DOHH2 (cell line): ENCODE results near the gene TANC2.

Experiments
- H3F3A ChIP-seq: fragments of 200-600 bp; sonication (generic), shearing (Covaris generic); 2 replicates; pipeline ENCODE4 v1.6.0; 2016; ENCODE audit warnings: antibody characterized with exemption, mild to moderate bottlenecking; ENCODE audit not compliant: control insufficient read depth, insufficient read depth
- H3K27ac ChIP-seq: fragments of 200-600 bp; sonication (generic); 2 replicates; pipeline ENCODE4 v1.5.1; 2014; ENCODE audit warnings: low read depth, mild to moderate bottlenecking, low read length, moderate library complexity
- H3K27me3 ChIP-seq: fragments of 200-600 bp; sonication (generic); 2 replicates; pipeline ENCODE4 v1.6.1; 2014; ENCODE audit warnings: mild to moderate bottlenecking, low read length, mixed read lengths; ENCODE audit not compliant: control insufficient read depth
- H3K36me3 ChIP-seq: fragments of 200-600 bp; sonication (generic); 2 replicates; pipeline ENCODE4 v1.6.1; 2014; ENCODE audit warnings: mild to moderate bottlenecking, low read length, moderate library complexity, mixed read lengths; ENCODE audit not compliant: control insufficient read depth
- H3K4me1 ChIP-seq: fragments of 200-600 bp; sonication (generic); 2 replicates; pipeline ENCODE4 v1.6.1; 2014; ENCODE audit warnings: mild to moderate bottlenecking, low read length, mixed read lengths; ENCODE audit not compliant: control insufficient read depth
- H3K4me2 ChIP-seq: fragments of 200-600 bp; sonication (generic); 2 replicates; pipeline ENCODE4 v1.6.0; 2014; ENCODE audit warnings: mild to moderate bottlenecking, low read length, moderate library complexity
- H3K4me3 ChIP-seq: fragments of 200-600 bp; sonication (generic); 2 replicates; pipeline ENCODE4 v1.5.1; 2014; ENCODE audit warnings: mild to moderate bottlenecking, low read length, mixed read lengths
- H3K79me2 ChIP-seq: fragments of 200-600 bp; sonication (generic); 2 replicates; pipeline ENCODE4 v1.6.1; 2014; ENCODE audit warnings: mild to moderate bottlenecking, low read length, mixed read lengths; ENCODE audit not compliant: control insufficient read depth
- H3K9me2 ChIP-seq: fragments of 200-600 bp; sonication (generic); replicated peaks from 2 replicates; pipeline ENCODE4 v1.6.1; 2014; ENCODE audit warnings: mild to moderate bottlenecking, low read length, mixed read lengths; ENCODE audit not compliant: control insufficient read depth
- H3K9me3 ChIP-seq: fragments of 200-600 bp; sonication (generic); 2 replicates; pipeline ENCODE4 v1.6.1; 2014; ENCODE audit warnings: antibody characterized with exemption, low read length, mixed read lengths; ENCODE audit not compliant: control insufficient read depth, insufficient read depth
- H4K20me1 ChIP-seq: fragments of 200-600 bp; sonication (generic); 2 replicates; pipeline ENCODE4 v1.6.0; 2014; ENCODE audit warnings: low read depth, mild to moderate bottlenecking, antibody characterized with exemption, low read length, moderate library complexity; ENCODE audit not compliant: control insufficient read depth, insufficient read depth
- CTCF ChIP-seq: fragments of 200-600 bp; sonication (generic); IDR thresholded peaks from one replicate; pipeline ENCODE4 v1.5.1; 2014; ENCODE audit warnings: antibody characterized with exemption, mild to moderate bottlenecking, low read depth, low read length; ENCODE audit not compliant: poor library complexity, severe bottlenecking
- EZH2phosphoT487 ChIP-seq: fragments of 200-600 bp; sonication (generic); IDR thresholded peaks from 2 replicates; pipeline ENCODE4 v1.6.1; 2017; ENCODE audit warnings: borderline replicate concordance, mild to moderate bottlenecking, antibody characterized with exemption, low read length, moderate library complexity, mixed read lengths

The TANC2 gene

GRCh38 chr17:62937606-62938005 is 28.4 kb upstream of the TANC2 start:
- H3K36me3 ChIP-seq = no peaks in the 10 kb centered on the region
- H3K4me2 ChIP-seq = no peak overlapping the region
- H3K79me2 ChIP-seq = no peaks in the 10 kb centered on the region
- H3K4me3 ChIP-seq = no peak overlapping the region
- no peaks in the 10 kb centered on the region for H3F3A ChIP-seq
- H4K20me1 ChIP-seq = no peaks in the 10 kb centered on the region
- H3K27me3 ChIP-seq = peaks cover 6% of the 10 kb centered on the region; the same call in 1 of the 2 replicates
- H3K9me2 ChIP-seq = no peaks in the 10 kb centered on the region
- no peaks in the 10 kb centered on the region for H3K9me3 ChIP-seq
- H3K4me1 ChIP-seq = no peaks in the 10 kb centered on the region
- H3K27ac ChIP-seq = no peak overlapping the region
- no peak for TF ChIP-seq EZH2phosphoT487
- TF ChIP-seq CTCF = no peak

GRCh38 chr17:62941358-62941991 is 24.6 kb upstream of the TANC2 start:
- Histone ChIP-seq H3K4me2 (no peak overlapping the region), H3K27ac (no peak overlapping the region), H3K9me3 (no peaks in the 10 kb centered on the region), H3K79me2 (no peaks in the 10 kb centered on the region), H4K20me1 (no peaks in the 10 kb centered on the region), H3K36me3 (no peaks in the 10 kb centered on the region), H3K27me3 (peaks cover 8% of the 10 kb centered on the region; the same call in 1 of the 2 replicates), H3K9me2 (no peaks in the 10 kb centered on the region), H3F3A (no peaks in the 10 kb centered on the region), H3K4me1 (no peaks in the 10 kb centered on the region), H3K4me3 (no peak overlapping the region)
- no peak for TF ChIP-seq EZH2phosphoT487
- no peak for TF ChIP-seq CTCF

GRCh38 chr17:62948370-62948769 is 17.7 kb upstream of the TANC2 start:
- H3K79me2 ChIP-seq = no peaks in the 10 kb centered on the region
- no peaks in the 10 kb centered on the region for H3K9me3 ChIP-seq
- H3F3A ChIP-seq = no peaks in the 10 kb centered on the region
- no peaks in the 10 kb centered on the region for H4K20me1 ChIP-seq
- H3K4me1 ChIP-seq = no peaks in the 10 kb centered on the region
- H3K36me3 ChIP-seq = no peaks in the 10 kb centered on the region
- no peak overlapping the region for H3K27ac ChIP-seq
- H3K4me2 ChIP-seq = no peak overlapping the region
- H3K4me3 ChIP-seq = no peak overlapping the region
- H3K27me3 ChIP-seq = peaks cover 5% of the 10 kb centered on the region; the same call in 1 of the 2 replicates
- H3K9me2 ChIP-seq = no peaks in the 10 kb centered on the region
- TF ChIP-seq EZH2phosphoT487 (no peak), CTCF (no peak)
